LNCAP (cell line): ENCODE data around the gene SLC8B1.

Experiments used
- TF ChIP-seq, protein P1 (sequence below): fragments of 450-650 bp; IDR thresholded peaks from 2 replicates; pipeline ENCODE4 v1.5.1; 2017; ENCODE audit warnings: mild to moderate bottlenecking

The SLC8B1 gene

DNA sequence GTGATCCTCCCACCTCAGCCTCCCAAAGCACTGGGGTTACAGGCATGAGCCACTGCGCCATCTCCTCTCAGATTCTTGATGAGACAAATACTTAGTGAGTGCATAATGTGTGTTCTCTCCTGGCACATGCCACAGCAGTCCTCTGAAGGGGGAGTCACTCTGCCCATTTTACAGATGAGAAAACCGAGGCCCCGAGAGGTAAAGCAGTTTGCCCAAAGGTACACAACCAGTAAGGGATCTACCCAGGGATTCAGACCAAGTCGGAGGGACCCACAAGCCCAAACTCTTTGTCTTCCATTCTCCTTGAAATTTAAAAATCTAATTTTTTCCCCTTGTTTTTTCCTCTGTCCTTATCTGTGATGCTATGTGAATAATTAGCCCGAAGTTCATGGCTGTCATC, 29.8 kb upstream of the SLC8B1 start:
- TF ChIP-seq, protein P1, sequence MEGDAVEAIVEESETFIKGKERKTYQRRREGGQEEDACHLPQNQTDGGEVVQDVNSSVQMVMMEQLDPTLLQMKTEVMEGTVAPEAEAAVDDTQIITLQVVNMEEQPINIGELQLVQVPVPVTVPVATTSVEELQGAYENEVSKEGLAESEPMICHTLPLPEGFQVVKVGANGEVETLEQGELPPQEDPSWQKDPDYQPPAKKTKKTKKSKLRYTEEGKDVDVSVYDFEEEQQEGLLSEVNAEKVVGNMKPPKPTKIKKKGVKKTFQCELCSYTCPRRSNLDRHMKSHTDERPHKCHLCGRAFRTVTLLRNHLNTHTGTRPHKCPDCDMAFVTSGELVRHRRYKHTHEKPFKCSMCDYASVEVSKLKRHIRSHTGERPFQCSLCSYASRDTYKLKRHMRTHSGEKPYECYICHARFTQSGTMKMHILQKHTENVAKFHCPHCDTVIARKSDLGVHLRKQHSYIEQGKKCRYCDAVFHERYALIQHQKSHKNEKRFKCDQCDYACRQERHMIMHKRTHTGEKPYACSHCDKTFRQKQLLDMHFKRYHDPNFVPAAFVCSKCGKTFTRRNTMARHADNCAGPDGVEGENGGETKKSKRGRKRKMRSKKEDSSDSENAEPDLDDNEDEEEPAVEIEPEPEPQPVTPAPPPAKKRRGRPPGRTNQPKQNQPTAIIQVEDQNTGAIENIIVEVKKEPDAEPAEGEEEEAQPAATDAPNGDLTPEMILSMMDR = no peak

DNA sequence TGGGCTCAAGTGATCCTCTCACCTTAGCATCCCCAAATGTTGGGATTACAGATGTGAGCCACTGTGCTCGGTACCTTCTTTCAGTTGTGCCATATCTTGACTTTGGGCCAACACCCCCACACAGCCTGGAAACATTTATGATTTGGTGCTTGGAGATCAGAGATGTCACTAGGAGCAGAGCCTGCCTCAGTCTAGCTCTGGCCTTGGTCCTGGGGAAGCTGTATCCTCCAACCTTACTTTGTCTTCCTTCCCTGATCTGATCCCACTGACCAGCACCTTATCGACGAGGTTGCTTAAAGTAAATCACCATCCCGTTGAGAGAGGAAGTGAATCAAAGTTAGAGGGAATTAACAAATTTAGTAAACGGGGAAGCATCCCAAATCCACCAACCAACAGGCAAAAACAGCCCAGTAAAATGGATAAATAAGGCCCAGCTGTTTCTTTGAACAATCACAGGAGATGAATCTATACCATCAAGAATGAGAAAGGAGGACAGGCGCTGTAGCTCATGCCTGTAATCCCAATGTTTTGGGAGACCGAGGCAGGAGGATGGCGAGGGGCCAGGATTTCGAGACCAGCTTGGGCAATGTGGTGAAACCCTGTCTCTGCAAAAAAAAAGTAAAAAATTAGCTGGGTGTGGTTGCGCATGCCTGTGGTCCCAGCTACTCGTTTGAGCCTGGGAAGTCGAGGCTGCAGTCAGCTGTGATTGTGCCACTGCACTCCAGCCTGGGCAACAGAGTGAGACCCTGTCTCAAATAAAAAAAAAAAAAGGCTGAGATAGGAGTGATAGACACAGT, 26.9 kb upstream of the SLC8B1 start:
- TF ChIP-seq, protein P1 = no peak

DNA sequence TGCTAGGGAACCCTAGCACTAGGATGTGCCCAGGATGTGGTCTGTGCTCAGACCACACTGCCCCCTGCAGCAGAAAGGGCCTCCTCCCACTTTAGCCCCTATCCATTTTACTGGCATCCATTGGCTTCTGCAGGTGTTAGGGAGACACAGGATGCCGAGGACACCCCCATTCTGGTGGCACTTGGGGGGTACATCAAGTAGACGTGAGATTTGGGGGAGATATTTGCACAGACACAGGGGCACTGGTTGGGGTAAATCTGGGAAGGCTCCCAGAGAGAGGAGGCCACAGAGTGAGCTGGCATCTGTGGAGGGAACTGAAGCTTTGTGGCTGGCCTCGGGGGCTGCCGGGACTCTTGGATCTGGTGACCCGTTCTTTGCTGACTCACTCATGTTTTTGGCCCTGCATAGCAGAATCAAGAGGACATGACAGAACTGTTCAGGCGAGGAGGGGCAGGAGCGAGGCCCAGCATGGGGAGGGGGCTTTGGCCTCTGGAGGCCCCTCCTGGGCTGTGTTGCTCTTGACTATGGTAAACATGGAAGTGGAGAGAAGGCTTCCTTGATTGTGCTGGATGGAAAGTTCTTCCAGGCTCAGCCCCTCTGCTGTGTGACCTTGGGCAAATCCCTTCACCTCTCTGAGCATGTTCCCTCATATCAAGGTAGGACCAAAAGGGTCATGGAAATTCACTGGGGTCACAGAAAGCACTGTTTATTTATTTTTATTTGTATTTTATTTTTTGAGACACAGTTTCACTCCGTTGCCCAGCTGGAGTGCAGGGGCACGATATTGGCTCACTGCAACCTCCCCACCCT, 25.2 kb upstream of the SLC8B1 start:
- TF ChIP-seq, protein P1 = no peak

DNA sequence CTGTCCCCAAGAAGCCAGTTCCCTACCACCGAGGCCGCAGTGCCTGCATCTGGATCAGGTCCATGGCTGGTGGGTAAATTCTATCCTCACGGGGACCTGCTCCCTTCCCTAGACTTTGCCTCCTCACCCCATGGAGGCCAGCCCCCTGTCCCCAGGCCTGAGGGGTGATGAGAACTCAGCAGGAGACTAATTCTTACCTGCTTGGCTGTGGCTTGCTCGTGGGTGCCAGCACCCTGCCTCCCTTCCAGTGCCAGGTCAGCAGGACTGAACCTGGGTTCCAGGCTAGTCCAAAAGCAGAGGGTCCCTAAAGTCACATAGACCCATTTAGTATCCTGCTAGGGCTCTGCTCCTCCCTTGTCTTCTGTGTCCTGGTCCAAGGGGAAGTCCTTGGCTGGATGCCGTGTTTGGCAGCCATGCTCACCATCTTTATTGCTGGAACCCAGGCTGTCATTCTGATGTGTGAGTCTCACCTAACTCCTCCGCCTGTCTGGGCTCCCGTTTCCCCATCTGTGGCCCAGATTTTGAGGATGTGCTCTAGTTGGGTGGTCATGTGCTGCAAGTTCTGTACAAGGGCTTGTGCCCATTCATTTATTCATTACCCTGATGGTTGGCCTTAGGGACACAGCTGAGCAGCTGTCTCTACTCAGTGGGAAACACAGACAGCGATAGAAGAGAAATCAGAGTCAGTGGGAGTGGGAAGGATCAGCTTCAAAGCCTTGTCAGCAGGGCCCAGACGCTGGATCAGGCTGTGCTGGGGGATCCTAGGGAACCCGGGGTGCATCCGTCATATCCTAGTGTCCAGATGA, 24.4 kb upstream of the SLC8B1 start:
- TF ChIP-seq, protein P1 = no peak

DNA sequence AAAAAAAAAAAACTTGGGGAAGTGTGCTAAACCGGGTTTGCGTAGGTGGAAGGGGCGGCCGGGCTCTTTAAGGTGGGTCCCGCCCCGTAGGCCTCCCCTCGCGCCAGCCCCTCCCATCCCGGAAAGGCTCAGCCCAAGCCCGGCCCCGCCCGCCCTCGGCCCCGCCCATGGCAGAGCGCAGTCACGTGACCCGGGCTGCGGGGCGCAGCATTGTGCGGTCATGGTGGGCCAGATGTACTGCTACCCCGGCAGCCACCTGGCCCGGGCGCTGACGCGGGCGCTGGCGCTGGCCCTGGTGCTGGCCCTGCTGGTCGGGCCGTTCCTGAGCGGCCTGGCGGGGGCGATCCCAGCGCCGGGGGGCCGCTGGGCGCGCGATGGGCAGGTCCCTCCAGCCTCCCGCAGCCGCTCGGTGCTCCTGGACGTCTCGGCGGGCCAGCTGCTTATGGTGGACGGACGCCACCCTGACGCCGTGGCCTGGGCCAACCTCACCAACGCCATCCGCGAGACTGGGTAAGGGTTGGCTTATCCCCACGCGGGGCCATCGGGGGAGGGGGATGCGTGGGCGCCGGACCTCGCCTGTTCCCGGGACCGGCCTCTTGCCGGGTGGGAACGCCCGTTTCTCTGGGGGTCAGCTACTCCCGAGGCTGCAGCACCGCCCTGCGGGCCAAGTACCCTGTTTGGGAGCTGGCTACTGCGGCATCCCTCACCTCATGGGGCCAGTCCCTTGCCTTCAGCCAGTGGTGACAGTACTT, 23.6 kb upstream of the SLC8B1 start, which contains the start of gene PLBD2:
TSS of gene PLBD2 (plus strand) at position 207 of the 752 bp plus-strand sequence. CDS start at position 221, 14 bp downstream.
- TF ChIP-seq, protein P1 = no peak

DNA sequence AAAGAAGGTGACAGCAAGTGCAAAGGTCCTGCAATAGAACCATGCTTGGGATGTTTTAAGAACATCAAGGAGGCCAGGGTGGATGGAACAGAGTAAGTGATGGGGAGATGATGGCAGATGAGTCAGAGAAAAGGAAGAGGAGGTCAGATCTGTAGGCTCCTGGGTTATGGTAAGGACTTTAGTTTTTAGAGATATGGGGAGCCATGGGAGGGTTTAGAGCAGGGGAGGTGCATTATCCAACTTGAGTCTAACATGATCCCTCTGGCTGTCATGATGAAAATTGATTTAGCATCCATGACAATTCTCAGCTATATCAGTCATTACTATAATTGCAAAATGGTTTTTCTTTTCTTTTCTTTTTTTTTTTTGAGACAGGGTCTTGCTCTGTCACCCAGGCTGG, 16.2 kb upstream of the SLC8B1 start:
- TF ChIP-seq, protein P1 = no peak
